ENCODE measurements around the gene LRCOL1.

- TF ChIP-seq CTCF (IDR thresholded peaks at IDR 0.05; ENCODE audit: low read depth, low read length, poor library complexity, severe bottlenecking), result no peak
- no peak for TF ChIP-seq EZH2phosphoT487 (IDR thresholded peaks at IDR 0.05; ENCODE audit: borderline replicate concordance, low read length)
These were observed 11.5 kb upstream of the LRCOL1 start for GRCh38 chr12:132621657-132622435.

Measured in DOHH2 (cell line).